ENCODE measurements around the gene RNF38.

DNA sequence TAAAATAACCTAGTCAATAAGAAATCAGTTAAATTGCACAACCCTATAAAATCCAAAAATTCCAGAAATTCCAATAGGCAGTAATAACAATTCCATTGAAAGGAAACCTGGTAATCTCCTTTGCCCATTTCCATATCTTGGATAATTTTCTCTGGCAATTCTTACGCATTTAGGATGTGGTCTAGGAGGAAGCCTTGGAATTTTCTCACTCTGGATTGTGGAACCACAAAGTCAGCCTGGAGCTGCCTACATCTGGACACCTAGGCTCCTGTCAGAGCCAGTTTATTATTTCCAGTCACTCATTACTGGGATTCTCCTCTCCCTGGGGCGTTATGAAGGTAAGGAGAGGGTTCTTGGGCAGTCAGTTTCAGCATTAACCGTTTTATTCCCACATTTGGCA is 101.5 kb downstream of the RNF38 start:
- TF ChIP-seq EP300 (IDR thresholded peaks at IDR 0.05), result no peak
- TF ChIP-seq, protein P1, sequence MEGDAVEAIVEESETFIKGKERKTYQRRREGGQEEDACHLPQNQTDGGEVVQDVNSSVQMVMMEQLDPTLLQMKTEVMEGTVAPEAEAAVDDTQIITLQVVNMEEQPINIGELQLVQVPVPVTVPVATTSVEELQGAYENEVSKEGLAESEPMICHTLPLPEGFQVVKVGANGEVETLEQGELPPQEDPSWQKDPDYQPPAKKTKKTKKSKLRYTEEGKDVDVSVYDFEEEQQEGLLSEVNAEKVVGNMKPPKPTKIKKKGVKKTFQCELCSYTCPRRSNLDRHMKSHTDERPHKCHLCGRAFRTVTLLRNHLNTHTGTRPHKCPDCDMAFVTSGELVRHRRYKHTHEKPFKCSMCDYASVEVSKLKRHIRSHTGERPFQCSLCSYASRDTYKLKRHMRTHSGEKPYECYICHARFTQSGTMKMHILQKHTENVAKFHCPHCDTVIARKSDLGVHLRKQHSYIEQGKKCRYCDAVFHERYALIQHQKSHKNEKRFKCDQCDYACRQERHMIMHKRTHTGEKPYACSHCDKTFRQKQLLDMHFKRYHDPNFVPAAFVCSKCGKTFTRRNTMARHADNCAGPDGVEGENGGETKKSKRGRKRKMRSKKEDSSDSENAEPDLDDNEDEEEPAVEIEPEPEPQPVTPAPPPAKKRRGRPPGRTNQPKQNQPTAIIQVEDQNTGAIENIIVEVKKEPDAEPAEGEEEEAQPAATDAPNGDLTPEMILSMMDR (IDR thresholded peaks at IDR 0.05), result no peak
